Measurements from ENCODE around the gene CD28.

The CD28 gene

DNA sequence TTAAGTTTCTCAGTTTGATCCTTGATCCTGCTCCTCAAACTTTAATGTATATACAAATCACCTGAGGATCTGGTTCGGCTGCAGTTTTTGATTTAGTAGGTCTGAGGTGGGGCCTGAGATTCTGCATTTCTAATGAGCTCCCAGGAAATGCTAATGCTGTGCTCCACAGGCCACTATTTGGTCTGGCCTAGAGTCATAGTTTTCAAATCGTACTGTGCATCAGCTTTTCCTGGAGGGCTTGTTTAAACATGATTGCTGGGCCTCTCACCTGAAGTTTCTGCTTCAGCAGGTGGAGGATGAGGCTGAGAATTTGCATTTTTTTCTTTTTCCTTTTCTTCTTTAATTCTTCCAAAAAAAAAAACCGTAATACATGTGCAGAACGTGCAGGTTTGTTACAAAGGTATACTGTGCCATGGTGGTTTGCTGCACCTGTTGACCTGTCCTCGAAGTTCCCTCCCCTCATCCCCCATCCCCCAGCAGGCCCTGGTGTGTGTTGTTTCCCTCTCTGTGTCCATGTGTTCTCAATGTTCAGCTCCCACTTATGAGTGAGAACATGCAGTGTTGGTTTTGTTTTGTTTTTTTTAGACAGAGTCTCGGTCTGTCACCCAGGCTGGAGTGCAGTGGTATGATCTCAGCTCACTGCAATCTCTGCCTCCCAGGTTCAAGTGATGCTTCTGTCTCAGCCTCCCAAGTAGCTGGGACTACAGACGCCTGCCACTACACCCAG lies 42.2 kb upstream of the CD28 start:
- DNase-seq (ENCODE audit: low spot score), result no peak
- in situ Hi-C loops (cut with MboI; ENCODE audit: low sequenced_read_pairs, unreplicated experiment), result loop anchor here (25.0 kb wide), 1 partner anchor 177 kb away; no protein-coding TSS in a partner anchor
- TF ChIP-seq, protein P1, sequence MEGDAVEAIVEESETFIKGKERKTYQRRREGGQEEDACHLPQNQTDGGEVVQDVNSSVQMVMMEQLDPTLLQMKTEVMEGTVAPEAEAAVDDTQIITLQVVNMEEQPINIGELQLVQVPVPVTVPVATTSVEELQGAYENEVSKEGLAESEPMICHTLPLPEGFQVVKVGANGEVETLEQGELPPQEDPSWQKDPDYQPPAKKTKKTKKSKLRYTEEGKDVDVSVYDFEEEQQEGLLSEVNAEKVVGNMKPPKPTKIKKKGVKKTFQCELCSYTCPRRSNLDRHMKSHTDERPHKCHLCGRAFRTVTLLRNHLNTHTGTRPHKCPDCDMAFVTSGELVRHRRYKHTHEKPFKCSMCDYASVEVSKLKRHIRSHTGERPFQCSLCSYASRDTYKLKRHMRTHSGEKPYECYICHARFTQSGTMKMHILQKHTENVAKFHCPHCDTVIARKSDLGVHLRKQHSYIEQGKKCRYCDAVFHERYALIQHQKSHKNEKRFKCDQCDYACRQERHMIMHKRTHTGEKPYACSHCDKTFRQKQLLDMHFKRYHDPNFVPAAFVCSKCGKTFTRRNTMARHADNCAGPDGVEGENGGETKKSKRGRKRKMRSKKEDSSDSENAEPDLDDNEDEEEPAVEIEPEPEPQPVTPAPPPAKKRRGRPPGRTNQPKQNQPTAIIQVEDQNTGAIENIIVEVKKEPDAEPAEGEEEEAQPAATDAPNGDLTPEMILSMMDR (IDR thresholded peaks at IDR 0.05; ENCODE audit: borderline replicate concordance, control extremely low read depth, extremely low read depth, insufficient read depth, missing control alignments), result no peak

DNA sequence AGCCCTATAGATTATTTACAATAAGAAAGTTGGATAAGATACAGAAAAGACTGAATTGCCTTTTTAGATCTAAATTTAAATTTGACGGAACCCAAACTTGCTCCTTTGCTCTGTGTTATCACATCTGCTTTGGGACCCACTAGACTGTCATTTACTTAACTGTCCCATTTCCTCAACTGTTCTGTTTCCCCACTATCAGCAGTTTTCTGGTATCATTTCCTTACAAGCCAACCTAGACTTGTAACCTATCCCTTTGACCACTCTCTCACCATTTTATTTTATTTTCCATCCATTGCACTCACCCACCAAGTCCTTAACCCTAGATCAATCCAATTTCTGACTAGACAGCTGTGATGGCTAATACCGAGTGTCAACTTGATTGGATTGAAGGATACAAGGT lies 38.6 kb upstream of the CD28 start:
- in situ Hi-C loops (cut with MboI; ENCODE audit: low sequenced_read_pairs, unreplicated experiment), result loop anchor here (25.0 kb wide), 1 partner anchor 181 kb away; no protein-coding TSS in a partner anchor
- TF ChIP-seq, protein P1 (IDR thresholded peaks at IDR 0.05; ENCODE audit: borderline replicate concordance, control extremely low read depth, extremely low read depth, insufficient read depth, missing control alignments), result no peak
- no peak for DNase-seq (ENCODE audit: low spot score)

DNA sequence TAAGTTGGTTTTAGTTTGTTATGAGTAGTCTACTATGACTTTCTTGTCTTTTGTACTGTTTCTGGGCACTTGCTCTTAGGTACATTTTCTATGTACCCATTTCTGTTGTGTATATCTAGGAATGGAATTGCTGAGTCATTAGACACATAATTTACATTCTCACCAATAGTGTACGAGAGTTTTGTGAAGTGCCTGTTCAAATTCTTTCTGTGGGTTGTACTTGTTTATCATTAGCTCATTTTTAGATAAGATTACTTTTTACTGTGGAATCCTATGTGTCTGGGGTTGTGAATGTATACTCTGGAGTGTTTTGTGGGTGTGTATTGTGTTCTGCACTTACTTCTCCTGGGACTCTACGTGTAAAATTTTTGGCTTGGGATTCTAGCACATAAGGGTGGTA lies 36.6 kb upstream of the CD28 start:
- in situ Hi-C loops (cut with MboI; ENCODE audit: low sequenced_read_pairs, unreplicated experiment), result loop anchor here (25.0 kb wide), 1 partner anchor 183 kb away; no protein-coding TSS in a partner anchor
- TF ChIP-seq, protein P1 (IDR thresholded peaks at IDR 0.05; ENCODE audit: borderline replicate concordance, control extremely low read depth, extremely low read depth, insufficient read depth, missing control alignments), result no peak
- no peak for DNase-seq (ENCODE audit: low spot score)

DNA sequence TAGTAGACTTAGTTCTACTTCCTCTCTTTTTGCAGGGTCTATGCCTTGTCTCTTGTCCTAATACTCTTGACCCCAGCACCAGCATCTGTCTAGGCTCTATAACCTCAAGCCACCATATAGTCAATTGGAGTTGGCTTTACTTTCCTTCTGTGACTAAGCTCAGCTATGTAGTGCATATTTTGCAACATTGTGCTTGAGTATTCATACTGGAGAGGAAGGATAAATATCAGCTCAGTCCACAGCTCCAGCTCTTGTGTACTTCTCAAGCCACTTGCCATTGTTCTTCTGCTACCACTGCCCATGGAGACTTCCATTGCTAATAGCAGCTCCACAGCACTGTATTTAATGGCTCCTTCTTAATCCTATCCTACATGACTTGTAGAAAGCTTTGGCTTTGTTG lies 35.5 kb upstream of the CD28 start:
- DNase-seq (ENCODE audit: low spot score), result no peak
- in situ Hi-C loops (cut with MboI; ENCODE audit: low sequenced_read_pairs, unreplicated experiment), result loop anchor here (25.0 kb wide), 1 partner anchor 184 kb away; no protein-coding TSS in a partner anchor
- TF ChIP-seq, protein P1 (IDR thresholded peaks at IDR 0.05; ENCODE audit: borderline replicate concordance, control extremely low read depth, extremely low read depth, insufficient read depth, missing control alignments), result no peak

DNA sequence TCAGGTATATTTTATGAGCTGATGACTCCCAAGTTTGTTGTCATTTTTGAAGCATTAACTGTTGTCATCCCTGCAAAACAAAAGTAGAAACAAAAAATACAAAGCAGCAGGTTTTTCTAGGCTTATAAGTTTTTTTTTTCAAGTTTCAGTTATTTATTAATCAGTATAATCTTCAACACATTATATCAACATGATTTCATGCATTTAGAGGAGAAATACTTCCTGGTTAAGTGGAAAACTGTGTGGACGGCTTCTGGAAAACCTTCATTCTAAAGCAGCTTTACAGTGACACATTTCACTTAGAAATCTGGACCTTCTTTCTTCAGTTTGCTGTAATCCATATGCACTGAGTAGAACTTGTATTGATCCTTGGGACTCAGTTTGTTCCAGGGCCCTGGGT lies 34.6 kb upstream of the CD28 start:
- in situ Hi-C loops (cut with MboI; ENCODE audit: low sequenced_read_pairs, unreplicated experiment), result loop anchor here (25.0 kb wide), 1 partner anchor 185 kb away; no protein-coding TSS in a partner anchor
- no peak for DNase-seq (ENCODE audit: low spot score)
- TF ChIP-seq, protein P1 (IDR thresholded peaks at IDR 0.05; ENCODE audit: borderline replicate concordance, control extremely low read depth, extremely low read depth, insufficient read depth, missing control alignments), result no peak

DNA sequence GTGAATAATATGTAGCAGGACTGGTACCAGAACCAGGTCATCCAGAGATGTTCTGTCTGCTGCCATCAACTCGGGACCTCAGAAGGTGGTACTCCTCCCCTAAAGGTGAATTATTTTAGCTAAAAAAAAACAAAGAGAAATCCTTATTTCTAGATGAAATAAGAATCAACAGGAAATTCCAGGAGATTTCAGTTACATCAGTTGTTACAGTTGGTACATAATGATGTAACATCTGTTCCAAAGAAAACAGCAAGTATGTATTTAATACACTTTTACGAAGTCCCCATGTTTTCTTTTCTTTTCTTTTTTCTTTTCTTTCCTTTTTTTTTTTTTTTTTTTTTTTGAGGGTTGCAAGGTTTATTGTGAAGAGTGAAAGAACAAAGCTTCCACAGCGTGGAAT lies 33.6 kb upstream of the CD28 start:
- TF ChIP-seq, protein P1 (IDR thresholded peaks at IDR 0.05; ENCODE audit: borderline replicate concordance, control extremely low read depth, extremely low read depth, insufficient read depth, missing control alignments), result no peak
- in situ Hi-C loops (cut with MboI; ENCODE audit: low sequenced_read_pairs, unreplicated experiment), result loop anchor here (25.0 kb wide), 1 partner anchor 186 kb away; no protein-coding TSS in a partner anchor
- no peak for DNase-seq (ENCODE audit: low spot score)

Data from GM13976 (cell line).